Ectodermal cell (in vitro differentiated cells): Measurements from ENCODE around the gene FCRL4. TPM values are rescaled to one million over a fixed set of nuclear protein-coding genes. Genes with fewer than 3 reads are reported as not detected.

Experiments used
- H3K27ac ChIP-seq: 2 replicates; pipeline ENCODE4 v1.7.0; 2013; ENCODE audit warnings: mild to moderate bottlenecking, low read depth, low read length; ENCODE audit not compliant: insufficient read depth, poor library complexity, severe bottlenecking
- H3K27me3 ChIP-seq: 2 replicates; pipeline ENCODE4 v1.7.0; 2013; ENCODE audit warnings: mild to moderate bottlenecking, low read length; ENCODE audit not compliant: insufficient read depth, control insufficient read depth, poor library complexity, severe bottlenecking
- H3K36me3 ChIP-seq: one replicate; pipeline ENCODE4 v1.7.0; 2013; ENCODE audit warnings: low read length; ENCODE audit not compliant: control insufficient read depth, insufficient read depth
- H3K4me1 ChIP-seq: one replicate; pipeline ENCODE4 v1.7.0; 2013; ENCODE audit warnings: low read length; ENCODE audit not compliant: control insufficient read depth, insufficient read depth
- H3K4me3 ChIP-seq: 2 replicates; pipeline ENCODE4 v1.7.0; 2013; ENCODE audit warnings: low read depth, low read length, control low read depth; ENCODE audit not compliant: insufficient read depth
- H3K9me3 ChIP-seq: 2 replicates; pipeline ENCODE4 v1.7.0; 2013; ENCODE audit warnings: mild to moderate bottlenecking, low read length, moderate library complexity; ENCODE audit not compliant: control insufficient read depth
- WGBS, 2 experiments: methylation state at CpG; one replicate each; pipeline ENCODE4 v1.1.7; 2013; ENCODE audit warnings: missing lambda C conversion rate in 2 of 2; 5-methylcytosine and 5-hydroxymethylcytosine counted together
- polyA plus RNA-seq, 4 experiments: library from polyadenylated mRNA; stranded (reverse); fragments of 50-300 nt; gene quantifications; one replicate each; pipeline ENCODE4 v1.2.3, GENCODE V29; 2013

FCRL4 gene
- polyA plus RNA-seq (2013, experiment 1 of 4): not detected
- not detected for polyA plus RNA-seq (2013, experiment 2 of 4)
- not detected for polyA plus RNA-seq (2013, experiment 3 of 4)
- not detected for polyA plus RNA-seq (2013, experiment 4 of 4)

GRCh38 chr1:157597959-157598667, at the start of gene FCRL4:
Gene FCRL4 (minus strand): TSS chr1:157598085. CDS start chr1:157597944, 141 bp downstream.
- no peak within 1 kb of the TSS for H3K4me3 ChIP-seq
- H3K27ac ChIP-seq: no peak within 1 kb of the TSS
- H3K36me3 ChIP-seq: no peaks in the 10 kb centered on the region
- WGBS, 2 experiments: 95 to 98% methylated on average over 2 of the region's 2 CpGs
- no peaks in the 10 kb centered on the region for H3K4me1 ChIP-seq
- no peaks in the 10 kb centered on the region for H3K27me3 ChIP-seq
- H3K9me3 ChIP-seq: no peaks in the 10 kb centered on the region

- Histone ChIP-seq H3K4me1 (no peaks in the 10 kb centered on the region), H3K36me3 (no peaks in the 10 kb centered on the region), H3K9me3 (no peaks in the 10 kb centered on the region), H3K4me3 (no peak overlapping the region), H3K27me3 (no peaks in the 10 kb centered on the region), H3K27ac (no peak overlapping the region)
Measured at GRCh38 chr1:157646144-157646543, 48.3 kb upstream of the FCRL4 start.

- H3K9me3 ChIP-seq: no peaks in the 10 kb centered on the region
- WGBS, 2 experiments: 34 to 44% methylated on average over 2 of the region's 2 CpGs
- H3K36me3 ChIP-seq: no peaks in the 10 kb centered on the region
- no peak overlapping the region for H3K4me3 ChIP-seq
- no peak overlapping the region for H3K27ac ChIP-seq
- no peaks in the 10 kb centered on the region for H3K27me3 ChIP-seq
- no peaks in the 10 kb centered on the region for H3K4me1 ChIP-seq
Measured at GRCh38 chr1:157641177-157641576, 43.3 kb upstream of the FCRL4 start.

- H3K4me3 ChIP-seq: no peak overlapping the region
- H3K4me1 ChIP-seq: no peaks in the 10 kb centered on the region
- H3K27me3 ChIP-seq: no peaks in the 10 kb centered on the region
- 72 to 76% methylated on average over 4 of the region's 4 CpGs for WGBS, 2 experiments
- no peaks in the 10 kb centered on the region for H3K9me3 ChIP-seq
- H3K36me3 ChIP-seq: no peaks in the 10 kb centered on the region
- no peak overlapping the region for H3K27ac ChIP-seq
Measured at GRCh38 chr1:157639800-157640199, 41.9 kb upstream of the FCRL4 start.

- Histone ChIP-seq H3K9me3 (no peaks in the 10 kb centered on the region), H3K4me3 (no peak overlapping the region), H3K36me3 (no peaks in the 10 kb centered on the region), H3K27ac (no peak overlapping the region), H3K4me1 (no peaks in the 10 kb centered on the region), H3K27me3 (no peaks in the 10 kb centered on the region)
- WGBS, 2 experiments: 90 to 100% methylated on average over 1 of the region's 1 CpG
Measured at GRCh38 chr1:157628773-157629172, 30.9 kb upstream of the FCRL4 start.

GRCh38 chr1:157626099-157626498, 28.2 kb upstream of the FCRL4 start:
- no peaks in the 10 kb centered on the region for H3K36me3 ChIP-seq
- H3K4me1 ChIP-seq: no peaks in the 10 kb centered on the region
- 51 to 58% methylated on average over 2 of the region's 2 CpGs for WGBS, 2 experiments
- H3K27me3 ChIP-seq: no peaks in the 10 kb centered on the region
- no peak overlapping the region for H3K27ac ChIP-seq
- no peaks in the 10 kb centered on the region for H3K9me3 ChIP-seq
- no peak overlapping the region for H3K4me3 ChIP-seq

GRCh38 chr1:157624471-157624870, 26.6 kb upstream of the FCRL4 start:
- Histone ChIP-seq H3K4me3 (no peak overlapping the region), H3K27me3 (no peaks in the 10 kb centered on the region), H3K9me3 (no peaks in the 10 kb centered on the region), H3K4me1 (no peaks in the 10 kb centered on the region), H3K27ac (no peak overlapping the region), H3K36me3 (no peaks in the 10 kb centered on the region)
- WGBS, 2 experiments: 79 to 87% methylated on average over 2 of the region's 2 CpGs

- 92 to 93% methylated on average over 5 of the region's 5 CpGs for WGBS, 2 experiments
- Histone ChIP-seq H3K36me3 (no peaks in the 10 kb centered on the region), H3K27ac (no peak overlapping the region), H3K9me3 (no peaks in the 10 kb centered on the region), H3K4me3 (no peak overlapping the region), H3K27me3 (no peaks in the 10 kb centered on the region), H3K4me1 (no peaks in the 10 kb centered on the region)
Measured at GRCh38 chr1:157622471-157622870, 24.6 kb upstream of the FCRL4 start.

GRCh38 chr1:157618190-157618589, 20.3 kb upstream of the FCRL4 start:
- no peak overlapping the region for H3K4me3 ChIP-seq
- H3K4me1 ChIP-seq: no peaks in the 10 kb centered on the region
- WGBS, 2 experiments: 95% methylated on average over 3 of the region's 3 CpGs
- H3K36me3 ChIP-seq: no peaks in the 10 kb centered on the region
- H3K9me3 ChIP-seq: no peaks in the 10 kb centered on the region
- no peaks in the 10 kb centered on the region for H3K27me3 ChIP-seq
- no peak overlapping the region for H3K27ac ChIP-seq

- no peaks in the 10 kb centered on the region for H3K9me3 ChIP-seq
- no peak overlapping the region for H3K27ac ChIP-seq
- H3K4me3 ChIP-seq: no peak overlapping the region
- no peaks in the 10 kb centered on the region for H3K36me3 ChIP-seq
- H3K27me3 ChIP-seq: no peaks in the 10 kb centered on the region
- no peaks in the 10 kb centered on the region for H3K4me1 ChIP-seq
- 90 to 100% methylated on average over 1 of the region's 1 CpG for WGBS, 2 experiments
Measured at GRCh38 chr1:157600236-157600635, 2.4 kb upstream of the FCRL4 start.
